Measurements from ENCODE around the gene BPIFB6. TPM values are rescaled to one million over a fixed set of nuclear protein-coding genes. Genes with fewer than 3 reads are reported as not detected.

BPIFB6 gene
- not detected in 2 replicates for total RNA-seq

- no peak for DNase-seq (ENCODE audit: low read depth)
- H3K4me3 ChIP-seq (ENCODE audit: low read depth, low read length): no peak within 1 kb of the TSS
- no peak for TF ChIP-seq CTCF (IDR thresholded peaks at IDR 0.05; ENCODE audit: insufficient read depth, low read depth, low read length)
Measured at GRCh38 chr20:33031531-33031930, at the start of gene BPIFB6. TSS of gene BPIFB6 (plus strand) at chr20:33031648. CDS start at chr20:33031648, 0 bp downstream.

GRCh38 chr20:32982617-32983458 lies 48.6 kb upstream of the BPIFB6 start:
- no peak for DNase-seq (ENCODE audit: low read depth)
- no peak for TF ChIP-seq CTCF (IDR thresholded peaks at IDR 0.05; ENCODE audit: insufficient read depth, low read depth, low read length)

GRCh38 chr20:32983459-32984112 lies 47.9 kb upstream of the BPIFB6 start:
- no peak for TF ChIP-seq CTCF (IDR thresholded peaks at IDR 0.05; ENCODE audit: insufficient read depth, low read depth, low read length)
- no peak overlapping the region for H3K4me3 ChIP-seq (ENCODE audit: low read depth, low read length)
- no peak for DNase-seq (ENCODE audit: low read depth)

More at GRCh38 chr20:32982617-32983458, 48.6 kb upstream of the BPIFB6 start:
- H3K4me3 ChIP-seq (ENCODE audit: low read depth, low read length): no peak overlapping the region

- no peak for TF ChIP-seq CTCF (IDR thresholded peaks at IDR 0.05; ENCODE audit: insufficient read depth, low read depth, low read length)
- no peak for DNase-seq (ENCODE audit: low read depth)
- H3K4me3 ChIP-seq (ENCODE audit: low read depth, low read length): no peak overlapping the region
Measured at GRCh38 chr20:32984196-32984595, 47.3 kb upstream of the BPIFB6 start.

- no peak for DNase-seq (ENCODE audit: low read depth)
- no peak for TF ChIP-seq CTCF (IDR thresholded peaks at IDR 0.05; ENCODE audit: insufficient read depth, low read depth, low read length)
- H3K4me3 ChIP-seq (ENCODE audit: low read depth, low read length): no peak overlapping the region
Measured at GRCh38 chr20:32984631-32985354, 46.7 kb upstream of the BPIFB6 start.

GRCh38 chr20:32985596-32985995 lies 45.9 kb upstream of the BPIFB6 start:
- H3K4me3 ChIP-seq (ENCODE audit: low read depth, low read length): no peak overlapping the region
- no peak for TF ChIP-seq CTCF (IDR thresholded peaks at IDR 0.05; ENCODE audit: insufficient read depth, low read depth, low read length)
- no peak for DNase-seq (ENCODE audit: low read depth)
